GM19397 (cell line): ENCODE results near the gene CDHR2.

ENCODE experiments used
- ATAC-seq: cut with Tn5 transposase; IDR thresholded peaks from one replicate; pipeline ENCODE4 v1.9.1; 2021; ENCODE audit warnings: mild to moderate bottlenecking, moderate library complexity; ENCODE audit not compliant: unreplicated experiment

The CDHR2 gene

GRCh38 chr5:176548967-176549444 lies at the start of gene CDHR2:
Gene CDHR2 (plus strand): TSS chr5:176549342. CDS start chr5:176565353, 16,011 bp downstream.
- no peak for ATAC-seq

- ATAC-seq, result no peak
Measured at GRCh38 chr5:176500511-176500910, 48.6 kb upstream of the CDHR2 start.

GRCh38 chr5:176501333-176501732 lies 47.8 kb upstream of the CDHR2 start:
- no peak for ATAC-seq

GRCh38 chr5:176503496-176503895 lies 45.6 kb upstream of the CDHR2 start:
- ATAC-seq, result no peak

GRCh38 chr5:176507911-176508310 lies 41.2 kb upstream of the CDHR2 start:
- ATAC-seq, result no peak

GRCh38 chr5:176508603-176509002 lies 40.5 kb upstream of the CDHR2 start:
- ATAC-seq, result no peak

GRCh38 chr5:176513788-176514187 lies 35.4 kb upstream of the CDHR2 start:
- ATAC-seq, result no peak

GRCh38 chr5:176514244-176514950 lies 34.7 kb upstream of the CDHR2 start:
- no peak for ATAC-seq

- no peak for ATAC-seq
Measured at GRCh38 chr5:176515396-176515795, 33.7 kb upstream of the CDHR2 start.

GRCh38 chr5:176517053-176517661 lies 32.0 kb upstream of the CDHR2 start:
- no peak for ATAC-seq

GRCh38 chr5:176519810-176520720 lies 29.1 kb upstream of the CDHR2 start:
- ATAC-seq, result no peak

GRCh38 chr5:176521286-176521685 lies 27.9 kb upstream of the CDHR2 start:
- no peak for ATAC-seq

GRCh38 chr5:176521699-176522263 lies 27.4 kb upstream of the CDHR2 start:
- no peak for ATAC-seq

GRCh38 chr5:176524138-176524537 lies 25.0 kb upstream of the CDHR2 start:
- no peak for ATAC-seq

GRCh38 chr5:176524987-176525386 lies 24.2 kb upstream of the CDHR2 start:
- no peak for ATAC-seq

GRCh38 chr5:176525677-176526076 lies 23.5 kb upstream of the CDHR2 start:
- no peak for ATAC-seq

GRCh38 chr5:176526462-176526861 lies 22.7 kb upstream of the CDHR2 start:
- no peak for ATAC-seq

- ATAC-seq, result no peak
Measured at GRCh38 chr5:176527246-176528222, 21.6 kb upstream of the CDHR2 start.

GRCh38 chr5:176528301-176528700 lies 20.8 kb upstream of the CDHR2 start:
- ATAC-seq, result no peak

- ATAC-seq, result no peak
Measured at GRCh38 chr5:176528761-176529115, 20.4 kb upstream of the CDHR2 start.
